ENCODE results near the gene ADAM33.

- TF ChIP-seq, protein P1, sequence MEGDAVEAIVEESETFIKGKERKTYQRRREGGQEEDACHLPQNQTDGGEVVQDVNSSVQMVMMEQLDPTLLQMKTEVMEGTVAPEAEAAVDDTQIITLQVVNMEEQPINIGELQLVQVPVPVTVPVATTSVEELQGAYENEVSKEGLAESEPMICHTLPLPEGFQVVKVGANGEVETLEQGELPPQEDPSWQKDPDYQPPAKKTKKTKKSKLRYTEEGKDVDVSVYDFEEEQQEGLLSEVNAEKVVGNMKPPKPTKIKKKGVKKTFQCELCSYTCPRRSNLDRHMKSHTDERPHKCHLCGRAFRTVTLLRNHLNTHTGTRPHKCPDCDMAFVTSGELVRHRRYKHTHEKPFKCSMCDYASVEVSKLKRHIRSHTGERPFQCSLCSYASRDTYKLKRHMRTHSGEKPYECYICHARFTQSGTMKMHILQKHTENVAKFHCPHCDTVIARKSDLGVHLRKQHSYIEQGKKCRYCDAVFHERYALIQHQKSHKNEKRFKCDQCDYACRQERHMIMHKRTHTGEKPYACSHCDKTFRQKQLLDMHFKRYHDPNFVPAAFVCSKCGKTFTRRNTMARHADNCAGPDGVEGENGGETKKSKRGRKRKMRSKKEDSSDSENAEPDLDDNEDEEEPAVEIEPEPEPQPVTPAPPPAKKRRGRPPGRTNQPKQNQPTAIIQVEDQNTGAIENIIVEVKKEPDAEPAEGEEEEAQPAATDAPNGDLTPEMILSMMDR (conservative IDR thresholded peaks at IDR 0.05; ENCODE audit: low read length): no peak
- TF ChIP-seq EZH2phosphoT487 (IDR thresholded peaks at IDR 0.05; ENCODE audit: borderline replicate concordance): no peak
Measured at GRCh38 chr20:3720626-3721025, 38.8 kb upstream of the ADAM33 start.
